NCI-H2029 (cell line): ENCODE results near the gene ROR1.
A peak's percentile ranks its signal among the peaks of the same experiment; 100 is the strongest.

Experiments used
- DNase-seq: peaks from one replicate; lab custom pipeline; 2025; lab: John Stamatoyannopoulos, UW

ROR1 gene

GRCh38 chr1:63884486-63884885 is 110.7 kb downstream of the ROR1 start:
- DNase-seq = no peak

GRCh38 chr1:63885899-63886298 is 112.1 kb downstream of the ROR1 start:
- DNase-seq = no peak

- no peak for DNase-seq
These were observed 112.5 kb downstream of the ROR1 start for GRCh38 chr1:63886340-63886739.

- DNase-seq = no peak
These were observed 114.0 kb downstream of the ROR1 start for GRCh38 chr1:63887809-63888208.

GRCh38 chr1:63888984-63889383 is 115.2 kb downstream of the ROR1 start:
- DNase-seq = no peak

- no peak for DNase-seq
These were observed 116.7 kb downstream of the ROR1 start for GRCh38 chr1:63890468-63890867.

- no peak for DNase-seq
These were observed 117.4 kb downstream of the ROR1 start for GRCh38 chr1:63891060-63891690.

GRCh38 chr1:63892632-63893395 is 119.0 kb downstream of the ROR1 start:
- peak; percentile 95 for DNase-seq

- no peak for DNase-seq
These were observed 120.2 kb downstream of the ROR1 start for GRCh38 chr1:63893976-63894375.

- DNase-seq = no peak
These were observed 120.9 kb downstream of the ROR1 start for GRCh38 chr1:63894627-63895265.

GRCh38 chr1:63896755-63897154 is 122.9 kb downstream of the ROR1 start:
- DNase-seq = no peak

- DNase-seq = no peak
These were observed 124.8 kb downstream of the ROR1 start for GRCh38 chr1:63898428-63899196.

GRCh38 chr1:63901094-63901493 is 127.3 kb downstream of the ROR1 start:
- DNase-seq = no peak

GRCh38 chr1:63902844-63903589 is 129.2 kb downstream of the ROR1 start:
- DNase-seq = peak; percentile 31

- DNase-seq = no peak
These were observed 130.3 kb downstream of the ROR1 start for GRCh38 chr1:63903947-63904610.

GRCh38 chr1:63904826-63905225 is 131.0 kb downstream of the ROR1 start:
- DNase-seq = no peak

GRCh38 chr1:63906047-63906704 is 132.4 kb downstream of the ROR1 start:
- no peak for DNase-seq

- DNase-seq = no peak
These were observed 133.2 kb downstream of the ROR1 start for GRCh38 chr1:63907051-63907450.

- peak; percentile 49 for DNase-seq
These were observed 134.2 kb downstream of the ROR1 start for GRCh38 chr1:63908016-63908415.

- no peak for DNase-seq
These were observed 135.7 kb downstream of the ROR1 start for GRCh38 chr1:63909526-63909925.

- DNase-seq = no peak
These were observed 137.2 kb downstream of the ROR1 start for GRCh38 chr1:63911049-63911448.
